Kidney epithelial cell (primary cell): ENCODE results near the gene R3HCC1L. TPM values are rescaled to one million over a fixed set of nuclear protein-coding genes. Genes with fewer than 3 reads are reported as not detected.

Experiments used
- DNase-seq: peaks from one replicate; pipeline ENCODE4 v3.0.0-alpha.2; 2010; ENCODE audit warnings: low read depth
- H3K27me3 ChIP-seq: 2 replicates; pipeline ENCODE4 v1.6.0; 2011; ENCODE audit warnings: low read length; ENCODE audit not compliant: control insufficient read depth, insufficient read depth
- H3K36me3 ChIP-seq: 2 replicates; pipeline ENCODE4 v1.5.1; 2011; ENCODE audit warnings: low read length; ENCODE audit not compliant: control insufficient read depth, insufficient read depth
- H3K4me3 ChIP-seq: 2 replicates; pipeline ENCODE4 v1.5.1; 2011; ENCODE audit warnings: low read depth, mild to moderate bottlenecking, control low read depth, low read length
- CTCF ChIP-seq: IDR thresholded peaks from 2 replicates; pipeline ENCODE4 v1.5.1; 2011; ENCODE audit warnings: mild to moderate bottlenecking, moderate library complexity, low read length, control low read depth, inconsistent platforms; ENCODE audit not compliant: insufficient read depth, poor library complexity, severe bottlenecking
- total RNA-seq: library from RNA; depleted of rRNA; stranded (reverse); fragments of >200 nt; gene quantifications from 2 replicates; pipeline ENCODE4 v1.2.3, GENCODE V29; 2015

Gene R3HCC1L
- total RNA-seq, 1 donor from 2014 or later, result 10.7 TPM

GRCh38 chr10:98292971-98293370 is 158.5 kb downstream of the R3HCC1L start:
- H3K27me3 ChIP-seq, result peaks cover 13% of the 10 kb centered on the region
- no peak for DNase-seq
- TF ChIP-seq CTCF, result no peak
- H3K4me3 ChIP-seq, result no peak overlapping the region
- no peaks in the 10 kb centered on the region for H3K36me3 ChIP-seq

- no peak for TF ChIP-seq CTCF
- DNase-seq, result no peak
- Histone ChIP-seq H3K27me3 (peaks cover 13% of the 10 kb centered on the region), H3K4me3 (no peak overlapping the region), H3K36me3 (no peaks in the 10 kb centered on the region)
Measured at GRCh38 chr10:98293550-98294269, 159.3 kb downstream of the R3HCC1L start.

- Histone ChIP-seq H3K36me3 (no peaks in the 10 kb centered on the region), H3K27me3 (peaks cover 13% of the 10 kb centered on the region), H3K4me3 (no peak overlapping the region)
- no peak for DNase-seq
- no peak for TF ChIP-seq CTCF
Measured at GRCh38 chr10:98294270-98294627, 159.8 kb downstream of the R3HCC1L start.

Other genes starting within 250 kb of the R3HCC1L start
- 3.2 and 3.3 TPM in 2 replicates for gene CRTAC1, start 104.0 kb upstream of the R3HCC1L start, total RNA-seq
- gene LOXL4, start 133.5 kb downstream of the R3HCC1L start, total RNA-seq, result 5.7 and 6.1 TPM in 2 replicates